T1000 (cell line): ENCODE results near the gene CFAP77.

ENCODE experiments used
- DNase-seq: peaks from one replicate; lab custom pipeline; 2025; ENCODE audit warnings: mixed read lengths; lab: John Stamatoyannopoulos, UW

The CFAP77 gene

GRCh38 chr9:132489536-132489935 lies 79.5 kb downstream of the CFAP77 start:
- no peak for DNase-seq

DNA sequence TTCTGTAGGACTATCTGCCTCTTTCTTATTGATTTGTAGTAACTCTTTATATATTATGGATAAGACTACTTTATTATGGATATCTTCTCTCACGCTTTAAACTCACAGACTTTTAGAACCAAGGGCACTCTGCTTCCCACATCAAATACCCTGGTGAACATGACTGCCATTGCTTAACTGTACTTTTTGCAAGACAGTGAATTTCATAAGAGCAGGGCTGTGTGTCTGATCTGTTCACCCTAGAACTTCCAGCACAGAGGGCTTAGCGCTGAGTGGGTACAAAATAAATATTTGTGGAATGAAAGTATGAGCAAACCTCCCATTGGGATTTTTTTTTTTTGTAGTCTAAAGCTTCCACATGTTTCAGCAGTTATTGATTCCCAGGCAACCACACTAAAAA lies 84.8 kb downstream of the CFAP77 start:
- DNase-seq = no peak

DNA sequence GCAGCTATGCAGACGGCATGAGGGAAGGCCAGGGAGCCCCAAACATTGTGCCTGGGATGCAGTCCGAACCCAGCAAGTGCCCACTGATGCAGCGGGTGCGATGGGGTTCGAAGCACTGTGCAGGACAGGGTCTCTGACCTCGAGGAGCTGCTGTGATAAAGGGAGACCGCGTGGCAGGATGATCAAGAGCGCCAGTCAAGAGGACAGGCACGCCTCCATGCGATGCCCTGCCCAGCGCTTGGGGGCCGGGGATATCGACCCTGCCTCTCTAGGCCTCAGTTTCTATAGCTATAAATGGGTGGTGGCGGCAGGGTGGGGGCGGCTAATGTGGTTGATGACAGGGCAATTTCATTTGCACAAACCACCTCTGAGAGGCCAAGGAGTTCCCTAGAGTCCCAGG lies 87.7 kb downstream of the CFAP77 start:
- no peak for DNase-seq

DNA sequence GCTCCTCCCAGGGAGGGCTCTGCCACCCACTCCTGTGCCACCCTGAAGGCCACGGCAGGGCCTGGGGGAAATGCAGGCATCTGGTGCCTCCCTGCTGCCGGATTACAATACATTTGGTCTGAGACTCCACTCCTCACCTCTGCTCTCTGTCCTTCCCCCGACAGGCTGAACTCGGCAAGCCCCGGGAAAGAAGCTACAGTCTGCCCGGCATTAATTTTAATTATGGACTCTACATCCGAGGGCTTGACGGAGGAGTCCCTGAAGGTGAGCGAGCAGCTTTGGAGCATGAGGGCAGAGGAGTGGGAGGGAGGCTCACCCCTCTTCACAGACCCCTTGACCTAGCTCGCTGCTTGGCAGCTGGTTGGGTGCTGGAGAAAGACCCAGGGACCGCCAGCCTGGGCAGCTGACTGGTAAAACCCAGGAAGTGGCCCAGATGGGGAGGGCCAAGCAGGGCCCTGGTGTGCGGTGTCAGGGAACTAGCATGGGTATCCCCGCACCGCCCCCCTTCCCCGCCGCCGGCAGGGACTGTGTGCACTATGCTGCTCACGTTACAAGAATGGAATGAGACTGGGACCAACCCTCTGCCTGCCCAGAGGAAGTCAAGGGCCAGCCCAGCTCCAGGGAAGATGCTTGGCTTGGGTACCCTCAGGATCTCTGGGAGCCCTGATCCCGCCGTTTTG lies 88.7 kb downstream of the CFAP77 start:
- DNase-seq = no peak

DNA sequence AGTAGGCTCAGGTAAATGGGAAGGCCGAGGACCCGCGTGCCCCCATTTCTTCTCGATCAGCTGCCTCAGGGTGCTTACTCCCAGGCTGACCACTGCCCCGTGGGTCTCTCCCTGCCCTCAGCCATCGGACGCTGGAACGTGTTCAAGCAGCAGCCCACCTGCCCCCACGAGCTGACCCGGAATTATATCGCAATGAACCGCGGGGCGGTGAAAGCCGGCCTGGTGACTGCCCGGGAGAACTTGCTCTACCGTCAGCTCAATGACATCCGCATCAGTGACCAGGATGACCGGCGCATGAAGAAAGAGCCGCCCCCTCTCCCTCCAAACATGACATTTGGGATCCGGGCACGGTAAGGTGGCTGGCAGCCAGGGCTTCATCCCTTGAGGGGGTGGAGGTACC lies 89.2 kb downstream of the CFAP77 start:
- DNase-seq = no peak

DNA sequence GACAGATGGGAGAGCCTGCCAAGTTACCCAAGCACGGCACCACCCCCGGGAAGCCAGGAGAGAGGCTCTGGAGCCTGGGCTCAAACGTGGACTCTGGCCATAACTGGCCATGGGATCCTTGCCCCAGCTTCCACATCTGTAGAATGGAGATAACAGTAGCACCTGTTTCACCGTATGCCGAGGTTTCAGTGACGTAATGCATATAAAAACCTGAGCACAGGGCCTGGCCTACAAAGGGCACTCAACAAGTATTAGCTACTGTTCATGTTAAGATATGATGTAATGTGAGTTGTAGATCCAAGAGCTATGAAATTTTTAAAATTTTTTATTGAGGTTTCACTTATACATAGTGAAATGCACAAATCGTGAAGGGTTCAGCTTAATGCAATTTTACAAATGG lies 90.2 kb downstream of the CFAP77 start:
- DNase-seq = no peak

GRCh38 chr9:132502480-132502879 lies 92.5 kb downstream of the CFAP77 start:
- no peak for DNase-seq

GRCh38 chr9:132503116-132503515 lies 93.1 kb downstream of the CFAP77 start:
- no peak for DNase-seq

DNA sequence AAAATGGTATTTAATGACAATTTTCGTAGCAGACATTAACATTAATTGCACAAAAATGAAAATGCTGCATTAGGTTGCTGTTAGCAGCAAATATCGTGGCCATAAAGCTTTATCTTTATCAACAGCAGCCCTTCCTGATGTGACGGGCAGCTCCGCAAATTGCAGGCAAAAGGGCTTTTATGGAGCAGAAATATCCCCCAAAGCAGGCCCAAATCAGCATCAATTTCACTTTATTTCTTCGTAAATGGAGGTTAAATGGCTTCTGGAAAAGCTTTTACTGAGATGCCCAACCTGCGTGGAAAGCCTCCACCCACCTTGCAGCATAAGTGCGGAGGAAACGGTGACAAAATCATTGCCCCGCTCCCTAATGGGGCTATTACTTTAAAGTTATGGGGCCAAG lies 94.5 kb downstream of the CFAP77 start:
- DNase-seq = no peak

GRCh38 chr9:132505991-132506655 lies 96.1 kb downstream of the CFAP77 start:
- DNase-seq = no peak

- DNase-seq = no peak
Observed at GRCh38 chr9:132506977-132507669, 97.1 kb downstream of the CFAP77 start.

DNA sequence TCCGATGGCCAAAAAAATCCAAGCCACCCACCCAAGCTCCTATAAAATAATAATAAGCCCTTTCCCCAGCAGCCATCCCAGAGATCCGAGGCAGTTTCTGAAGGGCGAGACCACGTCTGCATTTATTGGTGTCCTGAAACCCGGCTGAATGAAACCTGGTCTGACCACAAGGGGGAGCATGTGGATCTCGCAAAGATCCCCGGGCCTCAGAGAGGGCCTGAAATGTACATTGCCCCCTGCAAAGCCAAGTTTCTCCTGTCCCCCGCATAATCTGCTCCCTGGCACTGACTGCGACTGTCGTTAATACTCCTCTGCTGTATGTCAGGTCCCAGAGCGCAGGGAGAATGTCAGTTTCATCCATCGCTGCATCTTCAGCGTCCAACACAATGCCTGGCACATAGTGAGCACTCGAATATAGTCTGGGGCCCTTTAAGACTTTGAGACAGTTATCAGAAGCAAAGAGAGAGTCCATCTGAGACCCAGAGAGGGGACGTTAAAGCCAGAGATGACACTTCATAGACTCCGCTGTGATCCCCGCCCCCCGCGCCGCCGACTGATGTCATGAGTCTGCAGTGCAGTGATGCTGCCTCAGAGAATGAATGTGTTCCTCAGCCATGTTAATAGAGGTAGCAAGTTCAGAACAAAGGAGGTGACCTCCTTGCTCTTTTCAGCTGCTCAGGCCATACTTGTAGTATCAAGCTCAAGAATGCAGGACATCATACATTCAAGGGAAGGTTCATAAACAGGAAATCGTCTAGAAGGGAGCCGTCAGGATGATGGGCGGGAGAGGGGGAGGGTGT lies 97.9 kb downstream of the CFAP77 start:
- peak; percentile 49 for DNase-seq

DNA sequence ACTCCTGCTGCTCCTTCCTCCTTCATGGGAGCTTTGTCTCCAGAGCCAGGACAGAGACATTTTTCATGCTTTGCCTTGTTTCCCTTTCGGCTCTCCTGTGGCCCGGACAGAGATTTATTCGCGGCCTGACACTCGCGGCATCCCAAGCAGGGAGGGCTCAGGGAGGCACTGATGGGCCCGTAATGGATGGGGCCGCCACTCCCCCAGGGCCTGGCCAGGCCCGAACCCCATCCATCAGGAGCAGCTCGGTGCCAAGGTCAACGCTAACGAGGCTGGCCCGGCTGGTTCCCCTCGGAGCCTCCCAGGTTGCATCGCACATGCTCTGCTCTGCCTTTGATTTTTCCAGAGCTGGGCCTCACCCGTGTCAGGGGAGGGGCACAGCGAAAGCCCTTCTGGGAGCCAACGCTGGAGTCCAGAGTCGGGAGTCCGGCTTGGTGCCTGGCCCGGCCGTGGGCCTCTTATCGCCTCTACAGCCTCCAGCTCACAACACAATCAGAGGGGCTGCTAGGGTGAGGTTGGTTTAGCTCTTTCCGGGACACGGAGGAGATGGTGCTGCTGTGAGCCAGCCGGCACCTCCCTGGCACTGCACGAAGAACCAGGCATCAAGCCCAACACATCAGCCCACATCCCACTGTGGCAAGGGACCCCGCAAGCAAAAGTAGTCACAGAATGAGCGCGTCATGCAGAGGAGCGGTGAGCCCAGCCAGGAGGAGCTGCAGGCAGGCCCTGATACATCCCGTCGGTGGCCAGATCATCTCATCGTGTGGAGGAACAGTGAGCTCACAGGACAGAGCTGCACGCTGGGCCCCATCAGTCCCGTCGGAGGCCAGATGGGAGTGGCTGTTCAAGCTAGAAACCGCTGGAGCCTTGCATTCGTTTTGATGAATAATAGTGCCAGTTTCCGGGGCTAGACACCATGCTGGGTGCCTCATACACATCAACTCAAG lies 100.2 kb downstream of the CFAP77 start:
- no peak for DNase-seq

- no peak for DNase-seq
Observed at GRCh38 chr9:132511191-132511999, 101.4 kb downstream of the CFAP77 start.

- no peak for DNase-seq
Observed at GRCh38 chr9:132513416-132513815, 103.4 kb downstream of the CFAP77 start.

- no peak for DNase-seq
Observed at GRCh38 chr9:132514011-132514744, 104.2 kb downstream of the CFAP77 start.

DNA sequence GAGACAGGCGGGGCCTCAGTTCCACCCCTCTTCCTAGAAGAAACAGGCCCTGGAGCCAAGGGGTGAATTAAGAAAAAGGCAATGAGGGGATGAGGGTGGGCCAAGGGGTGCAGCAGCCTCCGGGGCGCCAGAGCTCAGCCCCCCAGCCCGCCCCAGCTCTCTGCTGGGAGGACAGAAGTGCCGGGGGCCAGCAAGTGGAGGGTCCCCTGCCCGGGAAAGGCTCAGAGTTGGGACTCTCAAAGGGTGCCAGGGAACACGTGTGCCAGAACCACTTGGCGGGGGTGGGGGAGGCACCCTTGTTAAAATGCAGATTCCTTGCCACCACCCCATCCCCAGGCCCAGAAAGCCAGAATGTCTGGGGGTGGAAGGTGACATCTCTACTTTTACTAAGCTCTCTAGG lies 104.8 kb downstream of the CFAP77 start:
- no peak for DNase-seq

- no peak for DNase-seq
Observed at GRCh38 chr9:132516301-132516700, 106.3 kb downstream of the CFAP77 start.

DNA sequence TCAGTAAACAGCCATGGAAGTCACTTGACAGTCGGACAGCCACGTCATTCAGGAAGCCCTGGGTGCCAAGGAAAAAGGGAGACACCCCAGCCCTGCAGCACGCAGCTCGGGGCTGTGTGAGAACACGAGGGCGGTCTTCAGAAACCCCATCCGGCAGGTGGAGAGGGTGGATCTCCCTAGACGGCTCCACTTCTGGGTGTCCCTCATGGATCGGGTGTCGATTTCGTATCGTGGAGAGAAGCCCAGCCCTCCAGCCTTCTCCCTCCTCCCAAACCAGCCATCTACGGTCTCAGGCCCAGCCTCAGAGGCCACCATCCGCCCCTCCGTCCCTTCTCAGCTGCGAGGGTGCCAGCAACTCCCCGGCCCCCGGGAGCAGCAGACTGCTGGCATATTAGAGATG lies 106.9 kb downstream of the CFAP77 start:
- no peak for DNase-seq
